Vagina (tissue), 2 donors: ENCODE results near the gene WAC.

ENCODE experiments used
- CTCF ChIP-seq, 3 experiments: fragments of 450-650 bp in 2 of 3; fragments of 200-600 bp in 1 of 3; sonication (generic) in 1 of 3; IDR thresholded peaks; one replicate each; pipeline ENCODE4 v1.5.1; 2017 to 2019; ENCODE audit warnings: antibody characterized with exemption in 3 of 3, mild to moderate bottlenecking in 2 of 3, moderate library complexity in 2 of 3
- POLR2AphosphoS5 ChIP-seq, 2 donors: sonication (generic); formaldehyde crosslinking; IDR thresholded peaks; one replicate each; pipeline ENCODE4 v1.9.0; 2017; ENCODE audit warnings: antibody characterized with exemption in 2 of 2, mild to moderate bottlenecking in 2 of 2, low read depth in 1 of 2; ENCODE audit not compliant: insufficient read depth in 1 of 2

GRCh38 chr10:28548781-28549498 lies 16.0 kb downstream of the WAC start:
- TF ChIP-seq CTCF (IDR thresholded peaks at IDR 0.05) (no peak), POLR2AphosphoS5 (IDR thresholded peaks at IDR 0.05; ENCODE audit: insufficient read depth in 1 of 2, low read depth in 1 of 2) (no peak)
